Measurements from ENCODE around the gene DAZAP1.
A peak's percentile ranks its signal among the peaks of the same experiment; 100 is the strongest.

DAZAP1 gene

DNA sequence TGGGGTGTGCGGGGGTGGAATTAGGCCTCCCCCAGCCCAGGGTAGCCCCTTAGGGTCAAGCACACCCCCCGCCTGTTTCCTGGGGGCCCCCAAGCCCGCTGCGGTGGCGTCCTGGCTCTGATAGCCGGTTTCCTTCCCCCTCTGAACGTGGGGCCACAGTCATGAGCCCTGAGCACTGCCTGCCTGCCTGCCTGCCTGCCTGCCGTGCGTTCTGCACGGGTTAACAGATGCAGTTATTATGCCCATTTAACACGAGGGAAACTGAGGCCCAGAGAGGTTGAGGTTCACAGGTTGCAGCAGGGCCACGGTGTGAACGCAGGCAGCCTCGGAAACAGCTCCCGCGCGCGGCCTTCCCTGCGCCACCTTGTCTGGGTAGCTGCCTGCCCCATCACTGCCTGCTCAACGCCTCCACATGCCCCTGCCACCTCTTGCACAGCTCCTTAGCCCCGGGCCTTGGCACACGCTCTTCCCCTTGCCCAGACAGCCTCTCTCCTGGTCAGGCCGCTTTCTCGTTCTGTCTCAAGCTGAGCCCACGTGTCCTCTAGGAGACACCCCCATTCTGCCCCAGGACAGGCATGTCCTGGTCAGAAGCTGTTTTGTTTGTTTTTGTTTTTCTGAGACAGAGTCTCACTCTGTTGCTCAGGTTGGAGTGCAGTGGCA, 4.8 kb upstream of the DAZAP1 start:
- no peak overlapping the region for H3K14ac ChIP-seq (ENCODE audit: low read length in 2 of 2)
- peaks cover 0 to 16% of the 10 kb centered on the region in 2 experiments for H3K36me3 ChIP-seq (ENCODE audit: control insufficient read depth in 1 of 2, insufficient read depth in 2 of 2, low read depth in 1 of 2, low read length in 2 of 2)
- H4K8ac ChIP-seq (ENCODE audit: low read length) = no peak overlapping the region
- peak overlapping the region in 1 of 2 experiments; percentile 57 for H3K4me3 ChIP-seq (ENCODE audit: insufficient read depth in 1 of 2, low read depth in 1 of 2, low read length in 2 of 2)
- H3K18ac ChIP-seq (ENCODE audit: low read depth in 1 of 2, low read length in 2 of 2) = no peak overlapping the region
- H3K79me1 ChIP-seq (replicated peaks; ENCODE audit: low read length, poor library complexity, severe bottlenecking) = peaks cover 10% of the 10 kb centered on the region
- 90% methylated on average over 23 of the region's 25 CpGs for WGBS
- H4K91ac ChIP-seq (ENCODE audit: low read length) = peak overlapping the region; percentile 87
- H3K27me3 ChIP-seq (ENCODE audit: control insufficient read depth in 1 of 2, insufficient read depth in 1 of 2, low read length in 2 of 2) = no peaks in the 10 kb centered on the region
- no peak overlapping the region for H3K4me2 ChIP-seq (ENCODE audit: low read length, poor library complexity, severe bottlenecking)
- no peak overlapping the region for H2AK5ac ChIP-seq (ENCODE audit: low read length, severe bottlenecking)
- H2AFZ ChIP-seq (ENCODE audit: low read depth, low read length) = no peak overlapping the region
- DNase-seq = no peak
- H3K23ac ChIP-seq (ENCODE audit: low read length in 2 of 2) = no peak overlapping the region
- peak overlapping the region; percentile 9 to 46 for H2BK12ac ChIP-seq (ENCODE audit: low read length in 2 of 2)
- no peaks in the 10 kb centered on the region for H3K9me3 ChIP-seq (ENCODE audit: control insufficient read depth, low read length)
- H2BK5ac ChIP-seq (ENCODE audit: low read depth, low read length, poor library complexity, severe bottlenecking) = no peak overlapping the region
- peaks cover 35% of the 10 kb centered on the region for H3K4me1 ChIP-seq (ENCODE audit: control insufficient read depth, insufficient read depth, low read depth, low read length)
- no peak overlapping the region for H2BK15ac ChIP-seq (ENCODE audit: low read depth, poor library complexity, severe bottlenecking)
- H2BK120ac ChIP-seq (ENCODE audit: low read depth, low read length) = no peak overlapping the region
- H3K27ac ChIP-seq (ENCODE audit: low read length, poor library complexity, severe bottlenecking) = no peak overlapping the region
- no peak overlapping the region for H3K4ac ChIP-seq (ENCODE audit: low read depth in 1 of 2, low read length in 2 of 2)
- peak overlapping the region; percentile 45 for H3K9ac ChIP-seq (ENCODE audit: low read length)

DNA sequence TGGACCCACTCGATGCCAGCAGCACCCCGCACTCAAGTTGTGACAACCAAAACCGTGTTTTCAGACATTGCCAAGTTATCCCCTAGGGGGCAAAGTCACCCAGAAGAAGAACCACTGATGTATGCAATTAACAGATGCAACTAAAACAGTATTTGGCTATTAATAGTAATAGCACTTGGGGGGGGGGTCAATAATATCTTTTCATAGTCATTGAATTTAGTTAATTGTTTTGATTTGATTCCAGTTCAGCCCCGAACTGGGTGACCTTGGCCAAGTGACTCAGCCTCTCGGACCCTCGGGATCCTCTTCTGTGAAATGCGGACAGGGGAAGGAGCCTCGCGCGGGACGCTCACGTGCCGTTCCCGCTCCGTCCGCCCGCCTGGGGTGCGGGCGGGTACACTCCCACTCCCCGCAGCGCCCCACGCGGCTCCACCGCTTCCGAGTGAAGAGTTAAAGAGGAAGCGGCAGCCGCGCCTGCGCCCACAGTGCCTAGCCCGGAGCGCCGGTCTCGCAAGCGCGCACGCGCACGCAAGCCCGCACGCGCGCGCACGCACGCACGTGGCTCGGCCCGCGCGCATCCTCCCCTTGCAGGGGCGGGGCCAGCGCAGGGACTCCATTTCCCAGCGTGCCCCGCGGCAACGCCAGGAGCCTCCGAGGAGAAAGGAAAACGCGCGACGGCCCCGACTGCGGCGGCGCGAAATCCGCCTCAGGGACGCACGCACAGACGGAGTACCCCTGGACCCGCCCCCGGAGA, 435 bp upstream of the DAZAP1 start:
- Histone ChIP-seq H2AK5ac (ENCODE audit: low read length, severe bottlenecking) (no peak overlapping the region), H2BK12ac (ENCODE audit: low read length in 2 of 2) (no peak overlapping the region), H3K14ac (ENCODE audit: low read length in 2 of 2) (no peak overlapping the region), H2AFZ (ENCODE audit: low read depth, low read length) (peak overlapping the region; percentile 36), H3K4me1 (ENCODE audit: control insufficient read depth, insufficient read depth, low read depth, low read length) (peaks cover 45% of the 10 kb centered on the region), H2BK120ac (ENCODE audit: low read depth, low read length) (no peak overlapping the region), H3K18ac (ENCODE audit: low read depth in 1 of 2, low read length in 2 of 2) (peak overlapping the region; percentile 54 to 92), H2BK15ac (ENCODE audit: low read depth, poor library complexity, severe bottlenecking) (peak overlapping the region; percentile 95), H3K36me3 (ENCODE audit: control insufficient read depth in 1 of 2, insufficient read depth in 2 of 2, low read depth in 1 of 2, low read length in 2 of 2) (peaks cover 0 to 12% of the 10 kb centered on the region in 2 experiments), H3K79me1 (replicated peaks; ENCODE audit: low read length, poor library complexity, severe bottlenecking) (no peaks in the 10 kb centered on the region), H3K4me2 (ENCODE audit: low read length, poor library complexity, severe bottlenecking) (peak overlapping the region; percentile 88), H4K91ac (ENCODE audit: low read length) (peak overlapping the region; percentile 90), H4K8ac (ENCODE audit: low read length) (peak overlapping the region; percentile 93), H3K4me3 (ENCODE audit: insufficient read depth in 1 of 2, low read depth in 1 of 2, low read length in 2 of 2) (peak overlapping the region; percentile 69 to 81), H3K4ac (ENCODE audit: low read depth in 1 of 2, low read length in 2 of 2) (peak overlapping the region; percentile 22 to 40), H3K27me3 (ENCODE audit: control insufficient read depth in 1 of 2, insufficient read depth in 1 of 2, low read length in 2 of 2) (no peaks in the 10 kb centered on the region), H3K23ac (ENCODE audit: low read length in 2 of 2) (no peak overlapping the region), H3K27ac (ENCODE audit: low read length, poor library complexity, severe bottlenecking) (peak overlapping the region; percentile 22), H3K9me3 (ENCODE audit: control insufficient read depth, low read length) (no peaks in the 10 kb centered on the region), H3K9ac (ENCODE audit: low read length) (peak overlapping the region; percentile 86), H2BK5ac (ENCODE audit: low read depth, low read length, poor library complexity, severe bottlenecking) (no peak overlapping the region)
- WGBS = 2% methylated on average over 61 of the region's 72 CpGs
- DNase-seq = peak; percentile 97

DNA sequence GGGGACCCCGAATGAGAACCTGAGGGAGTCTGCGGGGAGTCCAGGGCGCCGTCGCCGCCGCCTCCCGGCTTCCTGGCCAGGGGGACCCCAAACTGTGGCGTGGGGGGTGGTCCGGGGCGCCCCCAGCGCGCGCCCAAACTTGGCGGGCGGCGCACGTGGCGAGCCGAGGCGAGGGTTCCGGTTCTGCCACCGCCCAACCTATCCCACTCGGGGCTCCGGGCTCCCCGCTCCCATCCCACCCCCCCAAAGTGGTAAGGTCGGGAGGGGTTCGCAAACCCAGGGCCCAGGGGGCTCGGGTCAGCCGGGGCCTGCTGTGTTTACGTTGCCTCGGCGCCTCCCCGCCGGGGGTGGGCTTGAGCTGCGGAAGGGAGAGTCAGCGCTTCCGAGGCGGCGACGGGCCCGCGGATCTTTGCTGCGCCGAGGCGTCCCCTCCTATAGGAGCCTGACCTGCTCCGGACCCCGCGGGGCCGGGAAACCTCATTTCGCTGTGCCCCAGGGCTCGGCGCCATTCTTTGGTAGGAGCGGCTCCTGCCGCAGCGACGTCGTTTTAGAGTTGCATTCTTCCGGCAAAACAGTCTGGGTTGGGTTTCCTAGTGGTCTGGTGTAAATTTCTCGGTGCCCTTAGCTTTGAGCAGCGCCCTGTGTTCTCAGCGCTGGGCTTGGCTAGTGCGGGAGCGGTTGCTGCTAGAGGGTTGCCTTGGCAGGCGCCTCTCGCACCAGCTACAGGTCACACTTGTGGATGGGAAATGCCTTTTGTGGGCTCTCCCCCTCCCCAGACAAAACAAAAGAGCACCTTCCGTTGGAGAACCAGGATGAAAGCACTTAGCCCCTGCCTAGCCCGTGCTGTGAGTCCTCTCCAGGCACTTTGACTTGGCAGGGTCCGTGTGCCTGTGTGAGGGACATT, 1.2 kb downstream of the DAZAP1 start:
- Histone ChIP-seq H3K9me3 (ENCODE audit: control insufficient read depth, low read length) (no peaks in the 10 kb centered on the region), H3K9ac (ENCODE audit: low read length) (peak overlapping the region; percentile 93)
- WGBS = 1% methylated on average over 40 of the region's 69 CpGs

More for the DNA sequence above, 1.2 kb downstream of the DAZAP1 start:
- H3K27ac ChIP-seq (ENCODE audit: low read length, poor library complexity, severe bottlenecking) = peak overlapping the region; percentile 63
- peak; percentile 66 for DNase-seq
- peak overlapping the region; percentile 78 to 92 for H3K4me3 ChIP-seq (ENCODE audit: insufficient read depth in 1 of 2, low read depth in 1 of 2, low read length in 2 of 2)
- peak overlapping the region; percentile 56 for H4K8ac ChIP-seq (ENCODE audit: low read length)
- peak overlapping the region; percentile 75 for H2BK5ac ChIP-seq (ENCODE audit: low read depth, low read length, poor library complexity, severe bottlenecking)
- H3K36me3 ChIP-seq (ENCODE audit: control insufficient read depth in 1 of 2, insufficient read depth in 2 of 2, low read depth in 1 of 2, low read length in 2 of 2) = peaks cover 7 to 23% of the 10 kb centered on the region in 2 experiments
- H3K14ac ChIP-seq (ENCODE audit: low read length in 2 of 2) = peak overlapping the region; percentile 68 to 98
- peak overlapping the region; percentile 64 to 75 for H3K23ac ChIP-seq (ENCODE audit: low read length in 2 of 2)
- peak overlapping the region; percentile 68 to 90 for H3K18ac ChIP-seq (ENCODE audit: low read depth in 1 of 2, low read length in 2 of 2)
- H2BK15ac ChIP-seq (ENCODE audit: low read depth, poor library complexity, severe bottlenecking) = peak overlapping the region; percentile 40
- no peak overlapping the region for H2AFZ ChIP-seq (ENCODE audit: low read depth, low read length)
- H2AK5ac ChIP-seq (ENCODE audit: low read length, severe bottlenecking) = peak overlapping the region; percentile 63
- no peaks in the 10 kb centered on the region for H3K27me3 ChIP-seq (ENCODE audit: control insufficient read depth in 1 of 2, insufficient read depth in 1 of 2, low read length in 2 of 2)
- peak overlapping the region; percentile 59 for H4K91ac ChIP-seq (ENCODE audit: low read length)
- peak overlapping the region; percentile 97 for H2BK120ac ChIP-seq (ENCODE audit: low read depth, low read length)
- peak overlapping the region; percentile 82 to 96 for H3K4ac ChIP-seq (ENCODE audit: low read depth in 1 of 2, low read length in 2 of 2)
- peak overlapping the region; percentile 93 for H3K4me2 ChIP-seq (ENCODE audit: low read length, poor library complexity, severe bottlenecking)
- no peaks in the 10 kb centered on the region for H3K79me1 ChIP-seq (replicated peaks; ENCODE audit: low read length, poor library complexity, severe bottlenecking)
- H2BK12ac ChIP-seq (ENCODE audit: low read length in 2 of 2) = peak overlapping the region in 1 of 2 experiments; percentile 38
- H3K4me1 ChIP-seq (ENCODE audit: control insufficient read depth, insufficient read depth, low read depth, low read length) = peaks cover 51% of the 10 kb centered on the region
